Stimulated activated CD4-positive, alpha-beta T cell treated with anti-CD3 and anti-CD28 coated beads, Interleukin-1b, Interleukin-23, amount 100 ng/mL, for 48 hours (primary cell): Measurements from ENCODE around the gene KLRC1.
"Not testable (repeated sequence)": the region's sequence is repeated elsewhere in the genome, so short reads cannot be mapped to it uniquely, and the experiment has no call there.

Experiments
- DNase-seq: peaks from one replicate; pipeline ENCODE4 v3.0.0-alpha.2; 2020

KLRC1 gene

DNA sequence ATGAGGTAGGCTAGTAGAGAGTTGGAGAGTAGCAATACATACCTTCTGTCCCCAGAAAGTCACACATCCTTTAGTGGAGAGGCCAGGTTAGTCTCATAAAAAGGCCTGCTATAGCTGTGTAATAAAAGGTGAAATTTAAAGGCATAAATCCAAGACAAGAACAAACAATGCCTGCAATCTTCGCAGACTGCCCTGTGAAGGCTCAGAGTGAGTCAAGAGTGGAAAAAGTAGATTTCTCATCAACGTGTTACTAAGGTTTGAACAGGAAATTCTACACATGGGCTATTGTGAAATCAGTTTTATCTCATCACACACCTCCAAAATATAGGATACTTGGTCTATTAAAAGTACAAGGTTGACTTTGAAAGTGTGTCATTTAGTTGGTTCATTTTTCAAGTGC lies at the start of gene KLRC1:
KLRC1 (minus strand) TSS at position 222 of the 400 bp plus-strand sequence. CDS start 2,221 bp downstream, outside the sequence.
- DNase-seq = no peak

DNA sequence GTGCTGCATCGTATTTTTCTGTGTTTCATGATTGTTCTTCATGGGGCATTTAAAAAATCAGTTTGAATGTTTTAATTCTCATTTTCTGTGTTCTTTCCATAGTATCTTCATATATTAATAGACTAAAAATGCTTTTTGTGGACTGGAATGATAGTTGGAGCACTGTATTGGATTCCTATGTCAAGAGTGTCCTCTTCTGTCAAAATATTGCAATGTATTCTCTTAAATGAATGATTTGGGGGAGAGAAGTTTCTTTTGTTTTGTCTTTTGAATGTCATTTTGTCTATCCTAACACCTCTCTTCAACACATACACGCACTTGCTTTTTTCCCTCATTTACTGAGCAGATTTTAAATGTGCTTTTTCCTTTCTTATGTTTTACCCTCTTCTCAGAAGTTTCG lies 47.9 kb upstream of the KLRC1 start:
- DNase-seq = no peak

DNA sequence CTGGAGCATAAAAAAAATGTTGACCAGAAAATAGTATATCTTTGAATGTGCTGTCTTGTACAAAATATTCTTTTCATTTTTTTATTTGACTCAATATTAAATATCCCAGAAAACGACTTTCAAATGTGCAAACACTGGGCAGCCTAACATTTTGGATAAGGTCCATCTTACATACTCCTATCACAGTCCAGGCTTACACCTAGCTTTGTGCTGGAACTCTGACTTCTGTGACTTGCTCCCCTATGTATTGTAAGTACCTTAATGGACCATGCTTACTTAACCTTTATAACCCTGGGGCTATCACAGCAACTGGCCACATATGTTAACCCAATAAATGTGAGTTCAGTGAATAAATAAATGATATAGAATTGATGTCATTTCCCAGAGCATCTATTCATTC lies 44.9 kb upstream of the KLRC1 start:
- no peak for DNase-seq

DNA sequence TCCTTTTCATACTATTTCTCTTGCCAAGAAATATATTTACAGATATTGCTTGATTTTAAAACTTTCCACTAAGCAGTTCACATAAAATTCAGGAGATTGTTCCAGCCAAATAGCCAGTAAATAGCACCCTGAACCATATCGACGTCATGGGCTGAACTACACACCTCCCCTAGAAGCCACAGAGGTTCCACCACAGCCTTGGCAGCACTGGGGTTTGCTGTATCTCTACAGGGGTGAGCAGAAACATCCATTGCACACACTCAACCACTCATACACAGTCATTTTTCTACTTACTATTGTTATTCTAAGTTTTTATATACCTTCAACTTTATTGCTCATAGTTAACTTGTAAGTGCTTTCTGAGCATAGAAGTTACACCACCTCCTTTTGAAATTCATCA lies 44.4 kb upstream of the KLRC1 start:
- peak; percentile 55 for DNase-seq

DNA sequence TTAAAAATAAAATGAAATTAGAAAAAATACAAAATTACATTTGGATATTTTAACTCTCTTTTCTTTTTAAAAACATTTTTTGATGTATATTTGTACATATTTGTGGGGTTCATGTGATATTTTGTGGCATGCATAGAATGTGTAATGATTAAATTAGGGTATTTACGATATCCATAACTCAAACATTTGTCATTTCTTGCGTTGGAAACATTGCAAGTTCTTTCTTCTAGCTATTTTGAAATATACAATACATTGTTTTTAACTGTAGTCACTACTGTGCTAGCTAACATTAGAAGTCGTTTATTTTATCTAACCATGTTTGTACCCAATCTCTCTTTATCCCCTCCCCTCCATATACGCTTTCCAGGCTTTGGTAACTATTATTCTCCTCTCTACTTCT lies 38.6 kb upstream of the KLRC1 start:
- DNase-seq = no peak

DNA sequence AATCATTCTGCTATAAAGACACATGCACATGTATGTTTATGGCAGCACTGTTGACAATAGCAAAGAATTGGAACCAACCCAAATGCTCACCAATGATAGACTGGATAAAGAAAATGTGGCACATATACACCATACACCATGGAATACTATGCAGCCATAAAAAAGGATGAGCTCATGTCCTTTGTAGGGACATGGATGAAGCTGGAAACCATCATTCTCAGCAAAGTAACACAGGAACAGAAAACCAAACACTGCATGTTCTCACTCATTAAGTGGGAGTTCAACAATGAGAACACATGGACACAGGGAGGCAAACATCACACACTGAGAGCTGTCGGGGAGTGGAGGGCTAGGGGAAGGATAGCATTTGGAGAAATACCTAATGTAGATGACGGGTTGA lies 34.2 kb upstream of the KLRC1 start:
- DNase-seq = not testable (repeated sequence)

DNA sequence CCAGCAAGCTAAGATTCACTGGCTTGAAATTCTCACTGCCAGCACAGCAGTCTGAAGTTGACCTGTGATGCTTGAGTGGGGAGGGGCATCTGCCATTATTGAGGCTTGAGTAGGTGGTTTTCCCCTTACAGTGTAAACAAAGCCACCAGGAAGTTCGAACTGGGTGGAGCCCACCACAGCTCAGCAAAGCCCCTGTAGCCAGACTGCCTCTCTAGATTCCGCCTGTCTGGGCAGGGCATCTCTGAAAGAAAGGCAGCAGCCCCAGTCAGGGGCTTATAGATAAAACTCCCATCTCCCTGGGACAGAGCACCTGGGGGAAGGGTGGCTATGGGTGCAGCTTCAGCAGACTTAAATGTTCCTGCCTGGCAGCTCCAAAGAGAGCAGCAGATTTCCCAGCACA lies 28.7 kb upstream of the KLRC1 start:
- DNase-seq = not testable (repeated sequence)

DNA sequence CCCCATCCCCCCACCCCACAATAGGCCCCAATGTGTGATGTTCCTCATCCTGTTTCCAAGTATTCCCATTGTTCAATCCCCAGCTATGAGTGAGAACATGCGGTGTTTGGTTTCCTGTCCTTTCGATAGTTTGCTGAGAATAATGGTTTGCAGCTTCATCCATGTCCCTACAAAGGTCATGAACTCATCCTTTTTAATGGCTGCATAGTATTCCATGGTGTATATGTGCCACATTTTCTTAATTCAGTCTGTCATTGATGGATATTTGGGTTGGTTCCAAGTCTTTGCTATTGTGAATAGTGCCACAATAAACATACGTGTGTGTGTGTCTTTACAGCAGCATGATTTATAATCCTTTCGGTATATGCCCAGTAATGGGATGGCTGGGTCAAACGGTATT lies 19.6 kb upstream of the KLRC1 start:
- not testable (repeated sequence) for DNase-seq

DNA sequence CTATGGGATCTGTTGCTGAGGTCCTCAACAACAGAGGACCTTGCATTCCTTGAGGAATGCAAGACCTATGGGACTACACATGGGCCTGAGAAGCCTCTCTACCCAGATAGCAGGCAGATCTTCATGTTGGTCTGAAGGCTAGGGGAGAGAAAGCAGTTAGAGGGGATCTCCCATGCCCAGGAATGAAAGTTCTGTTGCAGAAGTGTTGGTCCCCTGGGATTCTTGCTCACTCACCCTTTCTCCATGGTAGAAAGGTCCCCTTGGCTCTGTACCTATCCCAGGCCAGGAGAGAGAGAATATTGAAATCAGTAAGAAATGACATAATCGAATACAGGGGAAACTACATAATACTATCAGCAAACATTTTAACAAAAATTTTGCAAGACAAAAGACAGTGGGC lies 16.5 kb upstream of the KLRC1 start:
- DNase-seq = no peak

DNA sequence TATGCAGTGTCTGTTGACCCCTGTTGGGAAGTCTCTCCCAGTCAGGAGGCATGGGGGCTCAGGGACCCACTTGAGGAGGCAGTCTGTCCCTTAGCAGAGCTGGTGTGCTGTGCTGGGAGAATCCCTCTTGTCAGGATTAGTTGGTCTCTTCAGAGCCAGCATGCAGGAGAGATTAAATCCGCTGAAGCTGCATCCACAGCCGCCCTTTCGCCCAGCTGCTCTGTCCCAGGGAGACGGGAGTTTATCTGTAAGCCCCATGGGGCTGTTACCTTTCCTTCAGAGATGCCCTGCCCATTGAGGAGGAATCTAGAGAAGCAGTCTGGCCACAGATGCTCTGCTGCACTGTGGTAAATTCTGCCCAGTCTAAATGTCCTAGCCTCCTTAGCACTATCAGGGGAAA lies 13.1 kb upstream of the KLRC1 start:
- DNase-seq = no peak

DNA sequence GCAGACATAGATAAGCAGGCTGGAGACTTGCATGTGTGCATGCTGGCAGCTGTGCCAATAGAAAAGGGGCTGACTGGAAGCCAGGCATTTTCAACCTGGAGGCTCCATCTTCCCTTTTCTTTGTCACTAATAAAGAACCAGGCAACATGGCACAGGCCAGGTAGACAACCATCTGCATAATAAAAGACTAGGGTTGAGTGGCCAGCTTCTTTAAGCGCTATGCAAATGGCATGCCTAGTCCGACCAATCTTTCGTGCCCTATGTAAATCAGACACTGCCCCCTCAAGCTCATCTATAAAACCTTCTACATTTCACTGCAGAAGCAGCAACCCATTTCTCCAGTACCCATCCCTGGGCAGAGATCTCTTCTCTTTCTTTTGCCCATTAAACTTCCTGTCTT lies 4.6 kb upstream of the KLRC1 start:
- DNase-seq = no peak

DNA sequence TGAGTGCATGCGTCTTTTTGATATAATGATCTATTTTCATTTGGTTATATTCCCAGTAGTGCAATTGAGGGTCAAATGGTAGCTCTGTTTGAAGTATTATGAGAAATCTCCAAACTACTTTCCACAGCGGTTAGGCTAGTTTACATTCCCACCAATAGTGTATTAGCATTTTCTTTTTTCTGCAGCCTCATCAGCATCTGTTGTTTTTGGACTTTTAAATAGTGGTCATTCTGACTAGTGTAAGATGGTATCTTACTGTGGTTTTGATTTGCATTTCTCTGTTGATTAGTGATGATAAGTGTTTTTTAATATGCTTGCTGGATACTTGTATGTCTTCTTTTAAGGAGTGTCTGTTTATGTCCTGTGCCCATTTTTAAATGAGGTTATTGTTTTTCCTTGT lies 3.7 kb upstream of the KLRC1 start:
- no peak for DNase-seq

DNA sequence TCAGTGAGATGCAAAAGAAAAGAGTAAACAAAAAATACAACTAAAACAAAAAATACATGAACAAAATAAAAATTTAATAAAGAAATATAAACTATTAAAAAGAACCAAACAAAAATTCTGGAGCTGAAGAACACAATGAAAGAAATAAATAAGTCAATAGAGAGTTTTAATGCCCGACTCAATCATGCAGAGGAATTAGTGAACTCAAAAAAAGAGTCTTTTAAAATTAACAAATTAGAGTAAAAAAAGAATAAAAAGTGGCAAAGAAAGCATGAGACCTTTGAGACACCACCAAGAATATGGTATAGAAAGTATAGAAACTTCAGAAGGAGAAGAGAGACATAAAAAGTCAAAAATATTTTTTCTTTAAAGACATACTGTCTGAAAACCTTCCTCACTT lies 2.6 kb upstream of the KLRC1 start:
- no peak for DNase-seq

DNA sequence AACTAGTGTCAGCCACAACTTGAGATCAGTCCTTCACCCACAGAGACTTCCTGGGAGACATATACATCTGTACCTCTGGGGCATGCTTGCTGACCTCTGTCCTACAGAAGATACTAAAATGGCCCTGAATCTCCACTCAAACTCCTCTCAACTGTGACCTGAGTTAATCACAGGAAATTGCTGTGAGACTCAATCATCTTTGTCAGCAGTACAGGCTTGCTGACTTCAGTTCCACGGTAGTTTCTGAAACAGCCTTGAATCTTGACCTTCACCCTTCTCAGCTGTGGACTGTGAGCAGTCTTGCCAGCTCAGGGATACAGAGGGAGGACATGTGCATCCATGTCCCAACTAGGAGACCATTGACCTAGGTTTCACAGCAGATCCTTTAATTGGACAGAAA lies 1.4 kb upstream of the KLRC1 start:
- DNase-seq = no peak

DNA sequence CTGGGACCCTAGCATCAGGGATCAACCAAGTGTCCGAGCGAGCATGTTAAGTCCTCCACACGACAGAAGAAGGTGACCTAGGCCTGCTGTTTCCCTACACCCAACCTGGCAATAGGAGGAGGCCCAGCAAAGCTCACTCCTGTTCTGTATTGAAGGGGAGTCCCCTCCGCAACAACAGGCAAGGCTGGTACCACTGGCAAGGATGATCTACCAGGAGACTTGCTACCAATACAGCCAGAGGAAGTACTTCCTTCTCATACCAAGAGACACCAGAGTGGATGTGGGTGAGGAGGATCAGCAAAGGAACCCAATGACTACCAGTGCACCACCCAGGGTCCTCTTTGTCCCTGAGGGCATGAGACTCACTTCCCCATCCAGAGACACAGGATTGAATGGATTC lies 4.9 kb downstream of the KLRC1 start:
- no peak for DNase-seq

DNA sequence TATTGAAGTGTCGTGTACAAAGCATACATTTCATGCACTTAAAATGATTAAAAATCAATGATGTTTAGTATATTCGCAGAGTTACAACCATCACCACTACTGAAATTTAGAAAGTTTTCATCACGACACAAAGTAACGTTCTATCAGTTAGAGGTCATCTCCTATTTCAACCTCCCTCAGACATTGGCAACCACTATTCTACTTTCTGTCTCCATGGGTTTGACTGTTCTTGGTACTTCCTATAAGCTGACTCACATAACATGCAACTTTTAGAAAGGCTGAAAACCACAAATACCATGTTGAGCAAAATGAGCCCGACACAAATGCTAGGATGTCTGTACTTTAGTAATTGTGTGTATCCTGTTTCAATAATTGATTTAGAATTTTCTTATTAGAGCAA lies 7.1 kb downstream of the KLRC1 start:
- not testable (repeated sequence) for DNase-seq

DNA sequence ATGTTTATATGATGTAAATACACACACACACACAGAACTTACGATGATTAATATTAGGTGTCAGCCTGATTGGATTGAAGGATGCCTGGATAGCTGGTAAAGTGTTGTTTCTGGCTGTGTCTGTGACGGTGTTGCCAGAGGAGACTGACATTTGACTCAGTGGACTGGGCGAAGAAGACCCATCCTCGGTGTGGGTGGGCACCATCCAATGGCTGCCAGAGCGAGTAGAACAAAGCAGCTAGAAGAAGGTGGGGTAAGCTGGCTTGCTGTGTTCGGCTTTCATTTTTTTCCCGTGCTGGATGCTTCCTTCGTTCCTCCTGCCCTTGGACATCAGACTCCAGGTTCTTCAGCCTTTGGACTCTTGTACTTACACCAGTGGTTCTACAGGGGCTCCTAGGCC lies 12.0 kb downstream of the KLRC1 start:
- not testable (repeated sequence) for DNase-seq

DNA sequence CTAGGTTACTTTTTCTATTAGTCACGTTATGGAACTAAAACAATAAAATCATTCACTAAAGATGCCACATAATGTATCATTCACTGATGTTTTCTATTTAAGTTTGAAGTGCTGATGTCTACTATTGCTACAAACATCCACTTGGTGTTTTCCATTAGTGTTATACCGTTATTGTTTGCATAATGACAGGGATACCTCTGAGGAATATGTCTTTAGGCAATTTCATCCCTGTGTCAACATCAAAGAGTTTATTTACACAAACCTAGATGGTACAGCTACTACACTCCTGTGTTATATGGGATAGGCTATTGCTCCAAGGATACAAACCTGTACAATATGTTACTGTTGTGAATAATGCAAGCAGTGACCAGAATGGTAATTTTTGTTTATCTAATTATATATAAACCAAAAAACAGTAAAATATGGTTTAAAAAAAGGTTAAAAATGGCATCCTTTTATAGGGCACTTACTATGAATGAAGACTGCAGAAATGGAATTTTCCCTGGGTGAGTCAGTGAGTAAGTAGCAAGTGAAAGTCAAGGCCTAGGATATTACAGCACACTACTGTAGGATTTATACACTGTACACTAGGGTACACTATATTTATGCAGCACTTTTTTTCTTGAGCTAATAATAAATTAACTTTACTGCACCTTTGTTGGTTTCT lies 13.4 kb downstream of the KLRC1 start:
- DNase-seq = not testable (repeated sequence)

DNA sequence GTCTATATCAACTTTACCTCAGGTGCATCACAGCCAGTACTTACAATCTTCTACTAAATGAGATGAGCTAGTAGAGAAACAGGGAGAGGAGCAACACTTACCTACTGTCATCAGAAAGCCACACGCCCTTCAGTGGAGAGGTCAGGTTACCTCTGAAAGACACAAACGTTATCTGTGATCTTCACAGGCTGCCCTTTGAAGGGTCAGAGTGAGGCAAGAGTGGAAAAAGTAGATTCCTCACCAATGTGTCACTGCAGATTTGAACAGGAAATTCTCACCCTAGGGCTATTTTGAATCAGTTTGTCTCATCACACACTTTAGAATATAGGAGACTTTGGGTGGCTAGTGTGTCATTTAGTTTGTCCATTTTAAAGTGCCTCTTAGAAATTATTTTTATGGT lies 15.6 kb downstream of the KLRC1 start:
- DNase-seq = not testable (repeated sequence)

DNA sequence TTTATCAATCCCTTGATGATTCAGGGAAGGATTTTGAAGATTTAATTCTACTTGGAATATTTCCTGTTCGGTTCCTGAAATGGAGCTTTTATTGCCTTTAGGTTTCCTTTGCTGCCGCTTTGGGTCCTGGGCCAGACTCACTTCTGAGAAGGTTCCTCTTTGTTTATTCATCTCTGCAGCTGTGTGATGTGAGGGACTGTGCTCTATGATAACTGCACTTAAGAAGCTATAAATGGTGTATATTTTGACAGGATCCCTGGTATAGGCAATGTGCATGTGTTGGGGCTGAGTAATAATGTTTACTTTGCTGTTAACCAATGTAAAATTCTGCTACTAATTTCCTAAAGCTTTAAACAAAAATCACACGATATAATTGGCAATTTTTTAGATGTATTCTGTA lies 17.4 kb downstream of the KLRC1 start, which contains the start of gene KLRC2:
KLRC2 (minus strand) TSS at position 195 of the 400 bp plus-strand sequence; CDS start at position 171, 24 bp downstream.
- DNase-seq = not testable (repeated sequence)

DNA sequence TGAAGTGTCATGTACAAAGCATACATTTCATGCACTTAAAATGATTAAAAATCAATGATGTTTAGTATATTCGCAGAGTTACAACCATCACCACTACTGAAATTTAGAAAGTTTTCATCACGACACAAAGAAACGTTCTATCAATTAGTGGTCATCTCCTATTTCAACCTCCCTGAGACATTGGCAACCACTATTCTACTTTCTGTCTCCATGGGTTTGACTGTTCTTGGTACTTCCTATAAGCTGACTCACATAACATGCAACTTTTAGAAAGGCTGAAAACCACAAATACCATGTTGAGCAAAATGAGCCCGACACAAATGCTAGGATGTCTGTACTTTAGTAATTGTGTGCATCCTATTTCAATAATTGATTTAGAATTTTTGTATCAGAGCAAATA lies 22.6 kb downstream of the KLRC1 start:
- not testable (repeated sequence) for DNase-seq

DNA sequence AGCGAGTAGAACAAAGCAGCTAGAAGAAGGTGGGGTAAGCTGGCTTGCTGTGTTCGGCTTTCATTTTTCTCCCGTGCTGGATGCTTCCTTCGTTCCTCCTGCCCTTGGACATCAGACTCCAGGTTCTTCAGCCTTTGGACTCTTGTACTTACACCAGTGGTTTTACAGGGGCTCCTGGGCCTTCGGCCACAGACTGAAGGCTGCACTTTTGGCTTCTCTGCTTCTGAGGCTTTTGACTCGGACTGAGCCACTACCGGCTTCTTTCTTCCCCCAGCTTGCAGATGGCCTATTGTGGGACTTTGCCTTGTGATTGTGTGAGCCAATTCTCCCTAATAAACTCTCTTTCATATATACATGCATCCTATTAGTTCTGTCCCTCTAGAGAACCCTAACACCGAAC lies 27.2 kb downstream of the KLRC1 start:
- DNase-seq = not testable (repeated sequence)

DNA sequence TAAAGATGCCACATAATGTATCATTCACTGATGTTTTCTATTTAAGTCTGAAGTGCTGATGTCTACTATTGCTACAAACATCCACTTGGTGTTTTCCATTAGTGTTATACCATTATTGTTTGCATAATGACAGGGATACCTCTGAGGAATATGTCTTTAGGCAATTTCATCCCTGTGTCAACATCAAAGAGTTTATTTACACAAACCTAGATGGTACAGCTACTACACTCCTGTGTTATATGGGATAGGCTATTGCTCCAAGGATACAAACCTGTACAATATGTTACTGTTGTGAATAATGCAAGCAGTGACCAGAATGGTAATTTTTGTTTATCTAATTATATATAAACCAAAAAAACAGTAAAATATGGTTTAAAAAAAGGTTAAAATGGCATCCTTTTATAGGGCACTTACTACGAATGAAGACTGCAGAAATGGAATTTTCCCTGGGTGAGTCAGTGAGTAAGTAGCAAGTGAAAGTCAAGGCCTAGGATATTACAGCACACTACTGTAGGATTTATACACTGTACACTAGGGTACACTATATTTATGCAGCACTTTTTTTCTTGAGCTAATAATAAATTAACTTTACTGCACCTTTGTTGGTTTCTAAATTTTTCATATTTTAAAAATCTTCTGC lies 28.8 kb downstream of the KLRC1 start:
- not testable (repeated sequence) for DNase-seq

DNA sequence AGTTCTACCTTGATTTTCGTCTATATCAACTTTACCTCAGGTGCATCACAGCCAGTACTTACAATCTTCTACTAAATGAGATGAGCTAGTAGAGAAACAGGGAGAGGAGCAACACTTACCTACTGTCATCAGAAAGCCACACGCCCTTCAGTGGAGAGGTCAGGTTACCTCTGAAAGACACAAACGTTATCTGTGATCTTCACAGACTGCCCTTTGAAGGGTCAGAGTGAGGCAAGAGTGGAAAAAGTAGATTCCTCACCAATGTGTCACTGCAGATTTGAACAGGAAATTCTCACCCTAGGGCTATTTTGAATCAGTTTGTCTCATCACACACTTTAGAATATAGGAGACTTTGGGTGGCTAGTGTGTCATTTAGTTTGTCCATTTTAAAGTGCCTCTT lies 31.0 kb downstream of the KLRC1 start:
- DNase-seq = not testable (repeated sequence)

DNA sequence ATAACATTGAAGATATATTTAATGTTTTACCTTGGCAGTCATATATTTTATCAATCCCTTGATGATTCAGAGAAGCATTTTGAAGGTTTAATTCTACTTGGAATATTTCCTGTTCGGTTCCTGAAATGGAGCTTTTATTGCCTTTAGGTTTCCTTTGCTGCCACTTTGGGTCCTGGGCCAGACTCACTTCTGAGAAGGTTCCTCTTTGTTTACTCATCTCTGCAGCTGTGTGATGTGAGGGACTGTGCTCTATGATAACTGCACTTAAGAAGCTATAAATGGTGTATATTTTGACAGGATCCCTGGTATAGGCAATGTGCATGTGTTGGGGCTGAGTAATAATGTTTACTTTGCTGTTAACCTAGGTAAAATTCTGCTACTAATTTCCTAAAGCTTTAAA lies 32.8 kb downstream of the KLRC1 start, which contains the start of gene KLRC3:
KLRC3 (minus strand) TSS at position 262 of the 400 bp plus-strand sequence; CDS start at position 217, 45 bp downstream.
- not testable (repeated sequence) for DNase-seq
